ENCODE data around the gene RPS21.
A peak's percentile ranks its signal among the peaks of the same experiment; 100 is the strongest.

RPS21 gene

DNA sequence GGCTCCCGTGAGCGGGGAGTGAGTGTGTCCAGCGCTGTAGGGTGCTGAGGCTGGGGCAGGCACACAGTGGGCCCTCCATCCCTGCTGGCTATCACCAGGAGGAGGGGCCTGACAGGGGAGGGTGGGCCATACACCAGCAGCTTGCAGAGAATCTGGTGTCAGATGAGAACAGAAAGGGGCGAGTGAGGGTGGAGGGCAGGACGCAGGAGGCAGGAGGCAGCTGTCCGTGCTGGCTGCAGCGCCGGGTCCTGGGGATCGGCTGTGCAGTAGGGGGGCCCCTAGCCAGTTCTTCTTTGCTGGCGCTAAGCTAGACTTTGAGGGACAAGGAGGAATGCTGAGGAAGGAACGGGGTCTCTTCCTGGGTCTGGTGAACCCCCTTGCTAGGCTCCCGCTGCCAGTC, 21.7 kb downstream of the RPS21 start:
- no peak for DNase-seq (ENCODE audit: low read depth, low spot score)
- Histone ChIP-seq H3K27ac (no peak overlapping the region), H3K9ac (ENCODE audit: insufficient read length) (no peak overlapping the region), H3K36me3 (ENCODE audit: insufficient read depth, low read length) (no peaks in the 10 kb centered on the region), H3K4me3 (no peak overlapping the region), H3K9me3 (ENCODE audit: low read depth, low read length) (no peaks in the 10 kb centered on the region)
- TF ChIP-seq POLR2AphosphoS5 (IDR thresholded peaks at IDR 0.05; ENCODE audit: borderline replicate concordance, low read depth, low read length) (no peak), EZH2 (IDR thresholded peaks at IDR 0.05) (no peak), FOXP2 (optimal IDR thresholded peaks at IDR 0.05; ENCODE audit: control extremely low read depth, extremely low read length, insufficient read depth) (no peak)

DNA sequence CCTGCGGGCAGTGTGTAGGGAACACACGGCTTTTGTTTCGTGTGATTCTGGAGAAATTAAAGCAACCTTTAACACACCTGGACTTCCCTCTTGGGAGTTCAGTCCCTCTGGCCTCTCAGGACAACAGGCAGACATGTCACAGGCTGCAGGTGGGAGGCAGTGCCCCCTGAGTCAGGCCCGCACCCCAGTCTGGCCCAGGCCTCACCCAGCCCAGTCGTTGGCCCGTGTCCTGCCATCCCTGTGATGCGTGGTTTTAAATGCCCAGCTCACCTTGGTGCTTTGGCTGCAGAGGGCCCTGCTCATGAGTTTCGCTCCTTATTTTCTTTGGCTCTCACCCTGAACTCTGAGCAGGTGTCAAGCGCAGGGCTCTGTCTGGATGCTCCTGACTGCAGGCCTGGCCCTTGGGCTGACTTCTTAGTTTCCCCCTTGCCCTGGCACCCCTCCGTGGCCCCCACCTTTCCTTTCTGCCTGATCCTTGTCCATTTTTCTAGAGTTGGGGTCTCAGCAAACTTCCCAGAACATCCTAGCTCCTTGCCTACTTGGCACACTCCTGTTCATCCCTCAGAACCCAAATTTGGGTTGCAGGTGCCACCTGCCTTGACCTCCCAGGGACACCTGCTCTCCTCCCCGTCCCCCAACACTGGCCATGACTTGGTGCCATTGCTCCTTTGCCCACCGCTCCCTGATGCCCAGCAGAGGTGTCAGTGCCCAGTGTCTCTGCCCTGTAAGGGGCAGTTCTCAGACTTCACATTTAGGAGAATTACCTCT, 22.4 kb downstream of the RPS21 start:
- Histone ChIP-seq H3K27ac (no peak overlapping the region), H3K4me3 (no peak overlapping the region; the same call in 1 of the 2 replicates), H3K9me3 (ENCODE audit: low read depth, low read length) (no peaks in the 10 kb centered on the region), H3K9ac (ENCODE audit: insufficient read length) (no peak overlapping the region), H3K36me3 (ENCODE audit: insufficient read depth, low read length) (no peaks in the 10 kb centered on the region)
- DNase-seq (ENCODE audit: low read depth, low spot score): no peak
- TF ChIP-seq POLR2AphosphoS5 (IDR thresholded peaks at IDR 0.05; ENCODE audit: borderline replicate concordance, low read depth, low read length) (no peak), EZH2 (IDR thresholded peaks at IDR 0.05) (no peak), FOXP2 (optimal IDR thresholded peaks at IDR 0.05; ENCODE audit: control extremely low read depth, extremely low read length, insufficient read depth) (no peak)

DNA sequence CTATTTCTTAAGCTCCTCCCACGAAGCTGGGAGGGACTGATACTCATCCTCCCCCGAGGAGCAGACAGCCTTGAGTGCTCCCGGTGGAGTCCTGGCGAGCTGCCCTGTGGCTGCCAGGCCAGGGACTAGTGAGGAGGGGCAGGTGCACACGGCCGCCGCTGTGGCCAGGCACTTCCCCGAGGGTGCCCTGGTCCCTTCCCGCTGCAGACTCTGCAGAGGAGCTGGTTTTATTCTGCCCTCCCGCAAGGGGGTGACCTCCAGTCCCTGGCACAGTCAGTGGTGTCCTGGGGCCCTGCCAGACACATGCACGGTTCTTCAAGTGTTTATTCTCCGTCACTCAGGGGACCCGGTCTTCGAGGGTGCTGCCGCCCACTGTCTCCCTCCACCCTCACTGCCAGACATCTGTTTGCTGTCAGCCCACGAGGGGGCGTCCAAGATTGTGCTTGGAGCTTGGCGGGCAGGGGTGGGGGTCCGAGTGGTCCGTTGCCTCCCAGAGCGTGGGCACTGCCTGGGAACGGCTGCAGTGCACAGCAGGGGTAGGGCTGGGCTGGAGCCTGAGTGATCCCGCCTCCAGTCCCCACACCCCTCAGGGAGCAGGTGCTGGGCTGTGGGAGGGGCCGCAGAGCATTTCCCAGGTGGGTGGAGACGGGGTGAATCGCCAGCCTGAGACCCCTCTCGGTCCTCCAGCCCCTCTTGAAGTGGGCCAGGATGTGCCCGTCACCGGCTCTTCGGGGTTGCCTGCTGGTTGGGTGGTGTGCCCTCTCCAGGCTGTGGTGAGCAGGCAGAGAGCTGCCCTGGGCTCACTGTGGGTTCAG, 23.2 kb downstream of the RPS21 start:
- H3K9me3 ChIP-seq (ENCODE audit: low read depth, low read length): no peaks in the 10 kb centered on the region
- TF ChIP-seq FOXP2 (optimal IDR thresholded peaks at IDR 0.05; ENCODE audit: control extremely low read depth, extremely low read length, insufficient read depth) (no peak), EZH2 (IDR thresholded peaks at IDR 0.05) (no peak), POLR2AphosphoS5 (IDR thresholded peaks at IDR 0.05; ENCODE audit: borderline replicate concordance, low read depth, low read length) (no peak)
- H3K27ac ChIP-seq: no peak overlapping the region
- no peaks in the 10 kb centered on the region for H3K36me3 ChIP-seq (ENCODE audit: insufficient read depth, low read length)
- H3K4me3 ChIP-seq: peak overlapping the region; percentile 25
- H3K9ac ChIP-seq (ENCODE audit: insufficient read length): no peak overlapping the region
- no peak for DNase-seq (ENCODE audit: low read depth, low spot score)

DNA sequence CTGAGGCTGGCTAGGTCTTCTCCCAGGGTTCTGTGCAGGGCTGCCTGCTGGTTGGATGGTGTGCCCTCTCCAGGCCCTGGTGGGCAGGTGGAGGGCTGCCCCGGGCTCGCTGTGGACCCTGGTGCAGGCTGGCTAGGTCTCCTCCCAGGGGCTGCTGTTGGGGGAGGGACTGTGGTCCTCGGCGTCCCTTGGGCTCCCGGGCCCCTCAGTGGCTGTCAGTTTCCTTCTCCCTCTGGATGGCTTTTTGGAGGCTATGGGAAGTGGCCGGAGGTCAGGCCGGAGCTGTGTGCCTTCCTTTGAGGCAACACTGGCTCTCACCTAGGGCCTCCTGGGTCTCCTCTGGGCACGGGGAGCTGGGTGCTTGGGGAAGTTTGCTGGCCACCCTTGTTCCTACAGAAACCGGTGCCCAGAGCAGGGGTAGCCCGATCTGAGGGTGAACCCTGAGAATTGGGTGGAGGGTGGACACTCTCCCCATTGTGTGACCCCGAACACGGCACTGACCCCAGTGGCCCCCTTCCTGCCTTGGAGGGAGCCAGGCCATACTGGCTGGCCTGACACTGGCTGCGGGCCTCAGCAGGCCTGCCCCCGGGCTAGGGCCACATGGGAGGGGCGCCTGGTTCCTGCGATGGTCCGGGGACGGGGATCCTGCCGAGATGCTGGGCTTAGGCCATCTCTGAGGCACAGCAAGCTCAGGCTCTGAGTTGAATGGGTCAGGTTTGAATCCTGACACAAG, 24.0 kb downstream of the RPS21 start:
- no peak overlapping the region for H3K9ac ChIP-seq (ENCODE audit: insufficient read length)
- DNase-seq (ENCODE audit: low read depth, low spot score): no peak
- TF ChIP-seq EZH2 (IDR thresholded peaks at IDR 0.05) (no peak), FOXP2 (optimal IDR thresholded peaks at IDR 0.05; ENCODE audit: control extremely low read depth, extremely low read length, insufficient read depth) (no peak), POLR2AphosphoS5 (IDR thresholded peaks at IDR 0.05; ENCODE audit: borderline replicate concordance, low read depth, low read length) (no peak)
- no peaks in the 10 kb centered on the region for H3K9me3 ChIP-seq (ENCODE audit: low read depth, low read length)
- no peaks in the 10 kb centered on the region for H3K36me3 ChIP-seq (ENCODE audit: insufficient read depth, low read length)
- H3K4me3 ChIP-seq: no peak overlapping the region
- H3K27ac ChIP-seq: no peak overlapping the region

DNA sequence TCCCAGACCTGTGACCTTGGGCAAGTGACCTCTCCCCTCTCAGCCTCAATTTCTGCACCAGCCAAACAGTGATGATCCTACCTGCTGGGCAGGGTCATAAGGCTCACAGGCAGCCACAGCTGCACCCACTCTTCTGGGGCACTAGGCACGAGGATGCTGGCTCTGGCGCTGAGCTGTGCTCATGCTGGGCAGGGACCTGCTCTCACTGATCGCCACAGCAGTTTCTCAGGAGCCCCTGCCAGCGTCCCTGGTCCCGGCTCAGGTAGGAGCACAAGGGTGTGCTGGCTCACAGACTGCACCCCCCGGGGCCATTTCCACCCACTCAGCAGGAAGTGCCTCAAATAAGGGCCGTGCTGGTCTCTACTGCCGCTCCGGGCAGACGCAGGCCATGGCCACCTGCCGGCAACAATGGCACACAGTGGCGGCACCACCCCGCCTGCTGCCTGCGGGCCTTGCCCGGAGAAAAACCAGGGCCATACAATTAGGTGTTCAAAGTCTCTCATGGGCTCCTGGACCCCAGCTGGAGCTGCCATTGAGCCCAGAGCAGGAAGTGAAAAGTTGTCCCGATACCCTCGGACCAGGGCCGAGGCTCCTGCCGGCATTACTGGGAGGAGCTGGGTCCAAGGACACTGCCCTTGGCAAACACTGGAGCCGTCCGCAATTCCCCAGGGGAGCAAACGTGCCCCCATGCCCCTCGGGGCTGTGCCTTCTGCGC, 24.7 kb downstream of the RPS21 start:
- Histone ChIP-seq H3K27ac (no peak overlapping the region), H3K36me3 (ENCODE audit: insufficient read depth, low read length) (no peaks in the 10 kb centered on the region), H3K9me3 (ENCODE audit: low read depth, low read length) (no peaks in the 10 kb centered on the region), H3K9ac (ENCODE audit: insufficient read length) (no peak overlapping the region), H3K4me3 (no peak overlapping the region)
- no peak for DNase-seq (ENCODE audit: low read depth, low spot score)
- no peak for TF ChIP-seq EZH2 (IDR thresholded peaks at IDR 0.05)
- TF ChIP-seq FOXP2 (optimal IDR thresholded peaks at IDR 0.05; ENCODE audit: control extremely low read depth, extremely low read length, insufficient read depth): no peak
- no peak for TF ChIP-seq POLR2AphosphoS5 (IDR thresholded peaks at IDR 0.05; ENCODE audit: borderline replicate concordance, low read depth, low read length)

DNA sequence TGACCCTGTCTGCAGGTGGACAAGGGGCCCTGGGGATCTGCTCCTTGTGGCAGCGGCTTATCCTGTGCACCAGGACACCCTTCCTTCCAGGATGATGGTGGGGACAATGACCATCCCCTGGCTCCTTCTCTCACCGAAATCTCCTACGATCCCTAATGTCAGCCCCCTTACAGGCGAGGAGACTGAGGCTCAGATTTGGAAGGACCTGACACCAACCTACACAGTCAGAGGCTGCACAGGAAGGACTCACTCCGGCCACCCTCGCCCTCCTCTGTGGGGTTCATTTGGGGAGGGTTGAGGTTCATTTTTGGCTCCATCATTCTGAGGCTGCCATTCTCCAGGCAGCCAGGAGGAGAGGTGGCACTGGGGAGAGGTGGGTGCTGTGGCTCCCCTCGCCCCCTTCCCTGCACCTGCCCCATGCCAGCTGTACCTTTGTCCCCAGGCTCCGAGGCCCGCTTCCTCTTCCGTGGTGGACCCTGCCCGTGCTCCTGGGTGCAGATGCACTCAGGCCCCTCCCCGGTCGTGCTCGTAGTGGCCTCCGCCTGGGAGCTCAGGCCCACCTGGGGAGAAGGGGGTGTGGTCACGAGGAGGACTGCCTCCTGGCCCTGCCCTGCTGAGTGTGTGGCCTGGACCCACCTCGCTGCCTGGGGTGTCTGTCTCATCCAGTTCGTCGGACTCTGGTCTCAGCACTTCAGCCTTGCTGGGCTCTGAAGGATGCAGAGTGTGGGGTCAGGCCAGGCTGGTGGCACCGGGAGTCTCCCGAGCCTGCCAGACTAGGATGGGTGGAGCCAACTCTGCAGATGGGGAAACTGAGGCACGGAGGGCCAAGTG, 25.5 kb downstream of the RPS21 start:
- TF ChIP-seq FOXP2 (optimal IDR thresholded peaks at IDR 0.05; ENCODE audit: control extremely low read depth, extremely low read length, insufficient read depth): no peak
- no peak for TF ChIP-seq EZH2 (IDR thresholded peaks at IDR 0.05)
- no peak for TF ChIP-seq POLR2AphosphoS5 (IDR thresholded peaks at IDR 0.05; ENCODE audit: borderline replicate concordance, low read depth, low read length)
- Histone ChIP-seq H3K9me3 (ENCODE audit: low read depth, low read length) (no peaks in the 10 kb centered on the region), H3K4me3 (no peak overlapping the region), H3K9ac (ENCODE audit: insufficient read length) (no peak overlapping the region), H3K36me3 (ENCODE audit: insufficient read depth, low read length) (no peaks in the 10 kb centered on the region), H3K27ac (no peak overlapping the region)
- DNase-seq (ENCODE audit: low read depth, low spot score): no peak

DNA sequence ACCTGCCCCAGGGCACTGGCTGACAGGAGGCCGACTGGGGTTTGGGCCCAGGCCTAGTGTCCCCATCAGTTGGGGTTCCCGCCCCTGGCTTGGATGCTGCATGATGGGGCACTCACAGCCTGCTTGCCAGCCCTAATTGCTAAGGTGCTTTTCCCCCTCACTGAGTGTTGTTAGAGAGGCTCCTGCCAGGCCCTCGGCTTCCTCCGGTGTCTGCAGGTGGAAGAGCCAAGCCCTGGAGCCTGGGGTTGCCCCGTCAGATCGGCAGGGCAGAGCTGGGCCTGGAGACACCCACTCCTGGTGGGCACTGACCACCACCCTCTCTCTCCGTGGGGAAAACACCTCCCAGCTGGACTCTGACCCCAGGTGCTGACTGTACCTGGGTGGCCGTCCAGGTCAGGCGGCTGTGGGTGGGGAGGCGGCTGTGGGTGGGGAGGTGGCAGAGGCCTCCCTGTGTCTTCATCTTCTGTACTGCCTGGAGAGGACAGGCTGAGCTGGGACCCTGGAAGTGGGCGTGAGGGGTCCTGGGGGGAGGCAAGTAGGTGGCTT, 26.2 kb downstream of the RPS21 start:
- TF ChIP-seq EZH2 (IDR thresholded peaks at IDR 0.05) (no peak), POLR2AphosphoS5 (IDR thresholded peaks at IDR 0.05; ENCODE audit: borderline replicate concordance, low read depth, low read length) (no peak), FOXP2 (optimal IDR thresholded peaks at IDR 0.05; ENCODE audit: control extremely low read depth, extremely low read length, insufficient read depth) (no peak)
- Histone ChIP-seq H3K9me3 (ENCODE audit: low read depth, low read length) (no peaks in the 10 kb centered on the region), H3K36me3 (ENCODE audit: insufficient read depth, low read length) (no peaks in the 10 kb centered on the region), H3K27ac (no peak overlapping the region), H3K4me3 (no peak overlapping the region), H3K9ac (ENCODE audit: insufficient read length) (no peak overlapping the region)
- no peak for DNase-seq (ENCODE audit: low read depth, low spot score)

All from SK-N-MC (cell line).